Glutamatergic neuron (in vitro differentiated cells): ENCODE data around the gene AARS2. TPM values are rescaled to one million over a fixed set of nuclear protein-coding genes. Genes with fewer than 3 reads are reported as not detected.

Experiments
- DNase-seq: peaks from one replicate; pipeline ENCODE4 v3.0.0; 2022
- H3K27ac Mint-ChIP-seq: one replicate; pipeline ENCODE4 v1.8.0; 2020; ENCODE audit warnings: mild to moderate bottlenecking, mixed read lengths, inconsistent platforms; ENCODE audit not compliant: unreplicated experiment
- H3K27me3 Mint-ChIP-seq: one replicate; pipeline ENCODE4 v1.8.0; 2020; ENCODE audit warnings: mild to moderate bottlenecking, moderate library complexity, mixed read lengths, inconsistent platforms; ENCODE audit not compliant: unreplicated experiment
- H3K36me3 Mint-ChIP-seq: one replicate; pipeline ENCODE4 v1.8.0; 2020; ENCODE audit warnings: mild to moderate bottlenecking, mixed read lengths, inconsistent platforms; ENCODE audit not compliant: unreplicated experiment
- H3K4me1 Mint-ChIP-seq: one replicate; pipeline ENCODE4 v1.8.0; 2020; ENCODE audit warnings: mild to moderate bottlenecking, low read depth, mixed read lengths, inconsistent platforms; ENCODE audit not compliant: unreplicated experiment
- H3K4me3 Mint-ChIP-seq: one replicate; pipeline ENCODE4 v1.8.0; 2020; ENCODE audit warnings: mild to moderate bottlenecking, mixed read lengths, inconsistent platforms; ENCODE audit not compliant: unreplicated experiment
- H3K9me3 Mint-ChIP-seq: one replicate; pipeline ENCODE4 v1.8.0; 2020; ENCODE audit warnings: mild to moderate bottlenecking, moderate library complexity, mixed read lengths, inconsistent platforms; ENCODE audit not compliant: unreplicated experiment
- total RNA-seq: library from RNA; stranded (reverse); fragmentation: NEBNext Ultra II Directional; extraction: Animal tissue kit (Norgen Biotek cat#: 25700); gene quantifications from one replicate; pipeline ENCODE4 v1.2.1, GENCODE V29; 2021; ENCODE audit not compliant: unreplicated experiment
- TF ChIP-seq, protein P1 (sequence below): fragments of 200-600 bp; sonication (generic); IDR thresholded peaks from one replicate; pipeline ENCODE4 v1.5.0; 2021; ENCODE audit not compliant: partially characterized antibody, unreplicated experiment

Gene AARS2
- total RNA-seq, 1 donor from 2014 or later, result 41.7 TPM

DNA sequence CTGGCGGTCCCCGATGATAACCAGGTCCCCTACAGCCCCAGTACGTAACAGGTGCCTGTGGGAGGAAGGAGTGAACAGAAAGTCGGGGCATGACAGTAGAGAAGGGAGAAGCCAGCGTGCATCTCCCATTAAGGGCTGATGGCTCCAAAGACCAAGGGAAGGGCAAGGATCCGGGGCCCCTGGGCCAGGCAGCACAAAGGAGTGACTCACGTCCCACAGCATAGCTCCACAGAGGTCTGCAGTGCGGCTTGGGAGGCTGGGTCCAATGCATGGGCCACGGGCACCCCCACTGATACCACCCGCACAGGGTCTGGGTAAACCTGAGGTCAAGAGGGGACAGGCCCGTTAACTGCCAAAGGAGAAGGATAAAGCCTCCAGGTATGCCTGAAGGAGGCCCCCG, 10.3 kb downstream of the AARS2 start:
- no peak overlapping the region for H3K4me3 Mint-ChIP-seq
- TF ChIP-seq, protein P1, sequence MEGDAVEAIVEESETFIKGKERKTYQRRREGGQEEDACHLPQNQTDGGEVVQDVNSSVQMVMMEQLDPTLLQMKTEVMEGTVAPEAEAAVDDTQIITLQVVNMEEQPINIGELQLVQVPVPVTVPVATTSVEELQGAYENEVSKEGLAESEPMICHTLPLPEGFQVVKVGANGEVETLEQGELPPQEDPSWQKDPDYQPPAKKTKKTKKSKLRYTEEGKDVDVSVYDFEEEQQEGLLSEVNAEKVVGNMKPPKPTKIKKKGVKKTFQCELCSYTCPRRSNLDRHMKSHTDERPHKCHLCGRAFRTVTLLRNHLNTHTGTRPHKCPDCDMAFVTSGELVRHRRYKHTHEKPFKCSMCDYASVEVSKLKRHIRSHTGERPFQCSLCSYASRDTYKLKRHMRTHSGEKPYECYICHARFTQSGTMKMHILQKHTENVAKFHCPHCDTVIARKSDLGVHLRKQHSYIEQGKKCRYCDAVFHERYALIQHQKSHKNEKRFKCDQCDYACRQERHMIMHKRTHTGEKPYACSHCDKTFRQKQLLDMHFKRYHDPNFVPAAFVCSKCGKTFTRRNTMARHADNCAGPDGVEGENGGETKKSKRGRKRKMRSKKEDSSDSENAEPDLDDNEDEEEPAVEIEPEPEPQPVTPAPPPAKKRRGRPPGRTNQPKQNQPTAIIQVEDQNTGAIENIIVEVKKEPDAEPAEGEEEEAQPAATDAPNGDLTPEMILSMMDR, result no peak
- H3K4me1 Mint-ChIP-seq, result no peaks in the 10 kb centered on the region
- no peaks in the 10 kb centered on the region for H3K36me3 Mint-ChIP-seq
- no peak overlapping the region for H3K27ac Mint-ChIP-seq
- peaks cover 2% of the 10 kb centered on the region for H3K9me3 Mint-ChIP-seq
- peaks cover 12% of the 10 kb centered on the region for H3K27me3 Mint-ChIP-seq
- no peak for DNase-seq

DNA sequence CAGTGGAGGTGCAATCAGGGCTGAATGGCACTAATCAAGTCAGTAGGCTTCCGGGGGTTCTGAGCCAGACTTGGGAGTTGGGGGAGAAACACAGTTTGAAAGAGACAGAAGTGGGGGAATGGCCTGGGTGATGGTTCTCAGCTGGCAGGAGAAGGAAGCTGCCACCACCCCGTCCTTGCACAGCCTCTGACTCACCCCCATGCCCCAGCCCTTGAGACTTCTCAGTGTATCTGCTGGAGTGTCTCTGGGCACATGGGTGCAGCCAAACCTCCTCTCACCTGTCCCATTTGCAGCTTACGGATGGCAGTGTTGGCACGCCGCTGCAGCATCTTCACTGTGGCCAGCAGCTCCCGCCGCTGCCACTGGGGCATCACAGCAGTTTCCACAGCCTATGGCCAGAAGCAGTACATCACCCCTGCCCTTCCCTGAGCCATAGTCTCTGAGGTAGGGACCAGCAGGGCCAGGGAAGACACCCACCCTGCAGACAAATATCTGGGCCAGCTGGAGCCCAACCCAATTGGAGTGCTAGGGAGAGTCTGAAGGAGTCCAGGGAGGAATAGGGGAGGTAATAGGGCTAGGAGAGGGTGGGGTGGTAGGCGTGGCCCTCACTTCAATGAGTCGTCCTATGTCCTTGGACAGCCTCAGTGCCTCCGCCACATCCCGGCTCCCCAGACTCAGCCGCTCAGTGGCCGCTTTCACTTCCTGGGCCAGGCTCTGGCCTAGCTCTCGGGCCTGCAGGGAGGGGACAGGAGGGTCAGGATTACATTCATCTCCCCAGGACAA, 11.2 kb downstream of the AARS2 start:
- H3K9me3 Mint-ChIP-seq, result peaks cover 2% of the 10 kb centered on the region
- no peaks in the 10 kb centered on the region for H3K4me1 Mint-ChIP-seq
- H3K4me3 Mint-ChIP-seq, result no peak overlapping the region
- TF ChIP-seq, protein P1, result no peak
- H3K27ac Mint-ChIP-seq, result no peak overlapping the region
- no peak for DNase-seq
- H3K36me3 Mint-ChIP-seq, result no peaks in the 10 kb centered on the region
- peaks cover 12% of the 10 kb centered on the region for H3K27me3 Mint-ChIP-seq

GRCh38 chr6:44301106-44301505, 12.0 kb downstream of the AARS2 start:
- Mint-ChIP-seq H3K4me3 (no peak overlapping the region), H3K4me1 (no peaks in the 10 kb centered on the region), H3K9me3 (peaks cover 4% of the 10 kb centered on the region), H3K27ac (no peak overlapping the region), H3K36me3 (no peaks in the 10 kb centered on the region), H3K27me3 (peaks cover 18% of the 10 kb centered on the region)
- TF ChIP-seq, protein P1, result no peak
- no peak for DNase-seq

GRCh38 chr6:44300292-44300823, 12.8 kb downstream of the AARS2 start:
- Mint-ChIP-seq H3K27me3 (peaks cover 14% of the 10 kb centered on the region), H3K36me3 (no peaks in the 10 kb centered on the region), H3K9me3 (peaks cover 4% of the 10 kb centered on the region), H3K4me3 (no peak overlapping the region), H3K27ac (no peak overlapping the region), H3K4me1 (no peaks in the 10 kb centered on the region)
- DNase-seq, result no peak
- TF ChIP-seq, protein P1, result no peak

GRCh38 chr6:44298864-44299263, 14.3 kb downstream of the AARS2 start:
- TF ChIP-seq, protein P1, result no peak
- Mint-ChIP-seq H3K27ac (no peak overlapping the region), H3K4me1 (no peaks in the 10 kb centered on the region), H3K9me3 (peaks cover 7% of the 10 kb centered on the region), H3K36me3 (no peaks in the 10 kb centered on the region), H3K27me3 (peaks cover 13% of the 10 kb centered on the region), H3K4me3 (peak overlapping the region; percentile 77)
- DNase-seq, result no peak
